GM21423 (cell line): ENCODE measurements around the gene CDH22.

Experiments used
- ATAC-seq: cut with Tn5 transposase; IDR thresholded peaks from one replicate; pipeline ENCODE4 v1.9.1; 2021; ENCODE audit warnings: mild to moderate bottlenecking, moderate library complexity; ENCODE audit not compliant: unreplicated experiment

CDH22 gene

DNA sequence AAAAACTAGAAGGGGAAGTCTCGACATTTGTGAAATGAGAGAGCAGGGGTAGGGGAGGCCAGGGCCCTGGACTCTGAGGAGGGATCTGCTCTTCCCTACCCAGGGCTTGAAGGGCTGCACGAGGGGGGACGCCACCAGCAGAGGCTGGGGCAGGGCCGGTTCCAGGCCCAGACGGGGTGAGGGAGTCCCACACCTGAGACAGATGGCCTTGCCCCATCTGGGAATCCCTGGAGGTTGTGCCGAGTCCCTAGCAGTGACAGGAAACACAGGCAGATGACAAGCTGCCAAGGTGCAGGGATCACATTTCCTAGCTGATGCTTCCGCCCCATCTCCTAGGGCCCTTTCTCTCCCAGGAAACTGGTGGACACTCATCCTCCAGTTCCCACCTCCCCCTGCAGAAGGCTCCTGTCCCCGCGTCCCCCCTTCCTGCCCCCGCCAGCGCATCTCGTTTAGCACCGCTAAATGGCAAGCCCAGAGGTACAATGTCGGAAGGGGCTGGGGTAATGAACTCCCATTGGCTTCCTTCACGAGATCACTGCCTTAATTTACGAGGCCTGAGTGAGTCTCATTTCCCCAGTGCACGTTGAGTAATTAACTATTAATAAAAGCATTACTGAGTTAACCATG lies 35.2 kb upstream of the CDH22 start:
- ATAC-seq = no peak

GRCh38 chr20:46342451-46343347 lies 34.4 kb upstream of the CDH22 start:
- ATAC-seq = no peak

DNA sequence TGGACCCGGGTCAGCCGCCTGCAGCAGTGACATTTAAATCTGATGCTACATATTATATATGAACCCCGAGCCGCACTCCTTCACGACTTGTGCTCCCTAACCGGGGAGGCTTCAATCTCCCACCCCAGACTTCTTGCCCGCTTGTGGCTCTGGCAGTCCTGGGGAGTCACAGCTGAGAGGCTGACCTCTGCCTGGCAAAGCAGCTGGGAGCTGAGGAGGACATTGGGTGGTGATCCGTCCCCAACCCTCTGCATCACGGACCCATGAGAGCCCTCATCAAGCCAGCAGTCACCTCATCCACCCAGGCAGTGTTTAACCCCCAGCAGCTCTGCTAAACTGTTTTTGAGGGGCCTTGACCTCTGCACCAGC lies 33.7 kb upstream of the CDH22 start:
- no peak for ATAC-seq

GRCh38 chr20:46341074-46342009 lies 33.0 kb upstream of the CDH22 start:
- ATAC-seq = no peak

GRCh38 chr20:46339037-46339436 lies 30.7 kb upstream of the CDH22 start:
- no peak for ATAC-seq

GRCh38 chr20:46336735-46337134 lies 28.4 kb upstream of the CDH22 start:
- ATAC-seq = no peak

DNA sequence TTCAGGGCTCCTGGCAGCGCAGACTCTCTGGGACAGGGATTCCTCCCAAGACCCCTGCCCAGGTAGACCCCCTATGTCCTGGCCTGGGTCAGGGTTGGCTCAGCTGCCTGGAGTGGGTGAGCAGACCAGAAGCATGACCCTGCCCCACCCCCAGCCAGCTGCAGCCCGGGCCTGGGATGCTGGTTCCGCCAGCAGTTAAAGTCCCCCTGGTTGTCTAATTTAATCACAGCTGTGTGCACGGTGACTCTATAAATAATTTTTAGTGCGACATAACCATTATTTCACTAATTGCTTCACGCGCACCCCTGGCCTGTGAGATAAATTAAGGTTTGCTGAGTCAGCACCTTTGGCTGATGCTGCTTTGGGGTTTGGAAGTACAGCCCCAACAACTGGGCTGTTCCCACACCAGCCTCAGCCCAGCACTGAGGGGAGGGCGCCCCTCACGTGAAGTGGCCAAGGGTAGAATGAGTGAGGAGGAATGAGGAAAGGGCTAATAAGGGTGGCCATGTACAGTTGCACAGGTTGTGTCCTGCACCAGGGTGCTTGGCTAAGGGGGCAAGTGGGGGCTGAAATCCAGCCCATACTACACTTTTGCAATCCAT lies 26.1 kb upstream of the CDH22 start:
- no peak for ATAC-seq

- no peak for ATAC-seq
Measured at GRCh38 chr20:46333161-46333991, 25.1 kb upstream of the CDH22 start.

GRCh38 chr20:46332373-46333160 lies 24.3 kb upstream of the CDH22 start:
- ATAC-seq = no peak

GRCh38 chr20:46331611-46332361 lies 23.5 kb upstream of the CDH22 start:
- no peak for ATAC-seq

GRCh38 chr20:46330831-46331371 lies 22.6 kb upstream of the CDH22 start:
- no peak for ATAC-seq

DNA sequence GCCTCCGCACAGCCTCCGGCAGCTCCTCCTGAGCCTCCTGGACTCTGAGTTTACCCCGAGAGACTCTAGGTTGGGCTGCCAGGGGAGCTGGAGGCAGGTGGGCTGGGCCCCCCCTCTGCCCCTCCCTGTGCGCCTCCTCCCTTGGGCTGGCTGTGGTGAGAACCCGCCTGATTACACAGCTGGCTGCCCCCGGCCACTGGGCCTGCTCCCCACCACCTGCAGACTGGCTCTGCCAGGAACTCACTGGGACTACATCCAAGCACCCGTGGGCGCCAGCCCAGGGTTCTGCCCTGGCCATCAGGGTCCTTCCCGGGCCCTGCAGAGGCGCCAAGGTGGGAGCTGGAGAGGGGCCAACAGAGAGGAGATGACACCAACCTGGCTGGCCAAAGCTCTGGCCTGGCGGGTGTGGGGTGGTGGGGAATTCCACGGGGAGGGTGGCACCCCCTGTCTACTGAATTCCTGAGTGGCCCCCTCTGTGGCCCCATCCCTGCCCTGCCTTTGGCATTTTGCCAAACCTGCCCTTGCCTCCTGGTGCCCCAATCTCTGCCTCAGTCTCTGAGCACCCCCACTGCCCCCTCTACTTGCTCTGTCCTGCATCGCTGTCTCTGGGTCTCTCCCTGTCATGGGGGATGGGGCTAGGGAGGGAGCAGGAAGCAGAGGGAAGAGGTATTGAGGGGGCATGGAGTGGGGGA lies 21.9 kb upstream of the CDH22 start:
- ATAC-seq = no peak

GRCh38 chr20:46328200-46328882 lies 20.0 kb upstream of the CDH22 start:
- ATAC-seq = no peak

- no peak for ATAC-seq
Measured at GRCh38 chr20:46327557-46327956, 19.3 kb upstream of the CDH22 start.

DNA sequence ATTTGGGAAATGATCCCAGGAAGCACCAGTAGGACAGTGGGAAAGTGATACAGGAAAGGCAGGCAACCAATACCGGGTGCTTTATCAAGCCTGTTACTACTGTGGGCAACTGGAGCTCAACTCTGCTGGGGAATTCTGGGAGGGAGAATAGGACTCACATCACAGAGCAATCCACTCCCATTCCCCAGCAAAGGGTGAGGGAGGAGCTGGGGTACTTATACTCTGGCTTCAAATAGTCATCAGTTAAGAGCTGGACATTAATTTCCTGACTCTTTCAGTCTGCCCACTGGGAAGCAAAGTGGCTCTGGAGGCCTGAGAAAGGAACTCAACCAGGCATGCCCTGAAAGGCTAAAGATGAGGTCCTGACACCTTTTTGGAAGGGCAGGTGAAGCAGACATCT lies 17.5 kb upstream of the CDH22 start:
- no peak for ATAC-seq

GRCh38 chr20:46324960-46325703 lies 16.8 kb upstream of the CDH22 start:
- no peak for ATAC-seq
